ENCODE measurements around the gene CDCA3. TPM values are rescaled to one million over a fixed set of nuclear protein-coding genes. Genes with fewer than 3 reads are reported as not detected.

CDCA3 gene
- total and polyA plus RNA-seq, 2 of the 13 experiments (the other 11 are each of a cell fraction or from before 2014, with no cell fraction given) = 32.7 to 56.5 TPM

DNA sequence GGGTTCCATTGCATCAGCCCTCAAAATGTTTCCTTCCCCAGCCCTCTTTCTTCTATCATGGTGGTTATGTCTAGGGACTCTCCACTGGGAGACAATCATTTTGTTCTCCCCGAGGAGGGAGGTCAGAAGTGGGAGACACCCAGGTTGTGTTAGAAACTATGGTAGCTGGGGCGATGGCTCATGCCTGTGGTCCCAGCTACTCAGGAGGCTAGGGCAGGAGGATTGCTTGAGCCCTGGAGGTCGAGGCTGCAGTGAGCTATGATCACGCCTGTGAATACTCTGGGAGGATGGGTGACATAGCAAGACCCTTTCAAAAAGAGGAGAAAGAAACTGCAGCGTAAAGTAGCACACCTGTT, 40.5 kb upstream of the CDCA3 start (continued):
- TF ChIP-seq SYNCRIP (IDR thresholded peaks at IDR 0.05; ENCODE audit: insufficient read depth, low read depth, low read length) = no peak
- no peak for TF ChIP-seq ZNF563 (CRISPR knock-in tag; IDR thresholded peaks at IDR 0.05)
- TF ChIP-seq ZNF850 (CRISPR knock-in tag; conservative IDR thresholded peaks at IDR 0.05) = no peak
- TF ChIP-seq HIVEP1 (CRISPR knock-in tag; IDR thresholded peaks at IDR 0.05) = 0 out of 2 replicates have a peak, but pooled peaks have one; percentile 20
- no peak for TF ChIP-seq ZNF839 (CRISPR knock-in tag; IDR thresholded peaks at IDR 0.05; ENCODE audit: borderline replicate concordance)
- no peak for TF ChIP-seq ZNF484 (CRISPR knock-in tag; IDR thresholded peaks at IDR 0.05; ENCODE audit: borderline replicate concordance, low read depth)
- TF ChIP-seq, protein P1, sequence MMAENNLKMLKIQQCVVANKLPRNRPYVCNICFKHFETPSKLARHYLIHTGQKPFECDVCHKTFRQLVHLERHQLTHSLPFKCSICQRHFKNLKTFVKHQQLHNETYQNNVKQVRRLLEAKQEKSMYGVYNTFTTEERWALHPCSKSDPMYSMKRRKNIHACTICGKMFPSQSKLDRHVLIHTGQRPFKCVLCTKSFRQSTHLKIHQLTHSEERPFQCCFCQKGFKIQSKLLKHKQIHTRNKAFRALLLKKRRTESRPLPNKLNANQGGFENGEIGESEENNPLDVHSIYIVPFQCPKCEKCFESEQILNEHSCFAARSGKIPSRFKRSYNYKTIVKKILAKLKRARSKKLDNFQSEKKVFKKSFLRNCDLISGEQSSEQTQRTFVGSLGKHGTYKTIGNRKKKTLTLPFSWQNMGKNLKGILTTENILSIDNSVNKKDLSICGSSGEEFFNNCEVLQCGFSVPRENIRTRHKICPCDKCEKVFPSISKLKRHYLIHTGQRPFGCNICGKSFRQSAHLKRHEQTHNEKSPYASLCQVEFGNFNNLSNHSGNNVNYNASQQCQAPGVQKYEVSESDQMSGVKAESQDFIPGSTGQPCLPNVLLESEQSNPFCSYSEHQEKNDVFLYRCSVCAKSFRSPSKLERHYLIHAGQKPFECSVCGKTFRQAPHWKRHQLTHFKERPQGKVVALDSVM (CRISPR knock-in tag; IDR thresholded peaks at IDR 0.05) = peak; percentile 93
- TF ChIP-seq ZNF703 (CRISPR knock-in tag; IDR thresholded peaks at IDR 0.05; ENCODE audit: borderline replicate concordance) = 0 out of 2 replicates have a peak, but pooled peaks have one; percentile 49
- TF ChIP-seq GATAD2A (CRISPR knock-in tag; IDR thresholded peaks at IDR 0.05) = no peak
- no peak for TF ChIP-seq HNF4A (CRISPR knock-in tag; IDR thresholded peaks at IDR 0.05)
- TF ChIP-seq ZNF619 (CRISPR knock-in tag; IDR thresholded peaks at IDR 0.05) = no peak
- no peak for TF ChIP-seq ZNF3 (CRISPR knock-in tag; IDR thresholded peaks at IDR 0.05)
- TF ChIP-seq SNRNP70 (IDR thresholded peaks at IDR 0.05; ENCODE audit: low read depth, low read length) = no peak
- TF ChIP-seq, protein P2, sequence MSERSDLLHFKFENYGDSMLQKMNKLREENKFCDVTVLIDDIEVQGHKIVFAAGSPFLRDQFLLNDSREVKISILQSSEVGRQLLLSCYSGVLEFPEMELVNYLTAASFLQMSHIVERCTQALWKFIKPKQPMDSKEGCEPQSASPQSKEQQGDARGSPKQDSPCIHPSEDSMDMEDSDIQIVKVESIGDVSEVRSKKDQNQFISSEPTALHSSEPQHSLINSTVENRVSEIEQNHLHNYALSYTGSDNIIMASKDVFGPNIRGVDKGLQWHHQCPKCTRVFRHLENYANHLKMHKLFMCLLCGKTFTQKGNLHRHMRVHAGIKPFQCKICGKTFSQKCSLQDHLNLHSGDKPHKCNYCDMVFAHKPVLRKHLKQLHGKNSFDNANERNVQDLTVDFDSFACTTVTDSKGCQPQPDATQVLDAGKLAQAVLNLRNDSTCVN (CRISPR knock-in tag; IDR thresholded peaks at IDR 0.05; ENCODE audit: borderline replicate concordance) = no peak
- no peak for TF ChIP-seq HNRNPUL1 (IDR thresholded peaks at IDR 0.05; ENCODE audit: low read depth, low read length)
- no peak for TF ChIP-seq GTF3A (CRISPR knock-in tag; conservative IDR thresholded peaks at IDR 0.05)
- TF ChIP-seq KDM5A (IDR thresholded peaks at IDR 0.05; ENCODE audit: borderline replicate concordance, low read length) = no peak
- TF ChIP-seq ZNF253 (CRISPR knock-in tag; IDR thresholded peaks at IDR 0.05; ENCODE audit: borderline replicate concordance) = no peak
- TF ChIP-seq RARA (CRISPR knock-in tag; IDR thresholded peaks at IDR 0.05) = no peak
- TF ChIP-seq CHD4 (IDR thresholded peaks at IDR 0.05; ENCODE audit: borderline replicate concordance, low read length) = no peak
- no peak for TF ChIP-seq SMYD3 (CRISPR knock-in tag; IDR thresholded peaks at IDR 0.05)
- no peak for TF ChIP-seq CBX5 (CRISPR knock-in tag; IDR thresholded peaks at IDR 0.05; ENCODE audit: borderline replicate concordance)
- no peak for TF ChIP-seq RXRB (CRISPR knock-in tag; IDR thresholded peaks at IDR 0.05; ENCODE audit: borderline replicate concordance)
- TF ChIP-seq, protein P3, sequence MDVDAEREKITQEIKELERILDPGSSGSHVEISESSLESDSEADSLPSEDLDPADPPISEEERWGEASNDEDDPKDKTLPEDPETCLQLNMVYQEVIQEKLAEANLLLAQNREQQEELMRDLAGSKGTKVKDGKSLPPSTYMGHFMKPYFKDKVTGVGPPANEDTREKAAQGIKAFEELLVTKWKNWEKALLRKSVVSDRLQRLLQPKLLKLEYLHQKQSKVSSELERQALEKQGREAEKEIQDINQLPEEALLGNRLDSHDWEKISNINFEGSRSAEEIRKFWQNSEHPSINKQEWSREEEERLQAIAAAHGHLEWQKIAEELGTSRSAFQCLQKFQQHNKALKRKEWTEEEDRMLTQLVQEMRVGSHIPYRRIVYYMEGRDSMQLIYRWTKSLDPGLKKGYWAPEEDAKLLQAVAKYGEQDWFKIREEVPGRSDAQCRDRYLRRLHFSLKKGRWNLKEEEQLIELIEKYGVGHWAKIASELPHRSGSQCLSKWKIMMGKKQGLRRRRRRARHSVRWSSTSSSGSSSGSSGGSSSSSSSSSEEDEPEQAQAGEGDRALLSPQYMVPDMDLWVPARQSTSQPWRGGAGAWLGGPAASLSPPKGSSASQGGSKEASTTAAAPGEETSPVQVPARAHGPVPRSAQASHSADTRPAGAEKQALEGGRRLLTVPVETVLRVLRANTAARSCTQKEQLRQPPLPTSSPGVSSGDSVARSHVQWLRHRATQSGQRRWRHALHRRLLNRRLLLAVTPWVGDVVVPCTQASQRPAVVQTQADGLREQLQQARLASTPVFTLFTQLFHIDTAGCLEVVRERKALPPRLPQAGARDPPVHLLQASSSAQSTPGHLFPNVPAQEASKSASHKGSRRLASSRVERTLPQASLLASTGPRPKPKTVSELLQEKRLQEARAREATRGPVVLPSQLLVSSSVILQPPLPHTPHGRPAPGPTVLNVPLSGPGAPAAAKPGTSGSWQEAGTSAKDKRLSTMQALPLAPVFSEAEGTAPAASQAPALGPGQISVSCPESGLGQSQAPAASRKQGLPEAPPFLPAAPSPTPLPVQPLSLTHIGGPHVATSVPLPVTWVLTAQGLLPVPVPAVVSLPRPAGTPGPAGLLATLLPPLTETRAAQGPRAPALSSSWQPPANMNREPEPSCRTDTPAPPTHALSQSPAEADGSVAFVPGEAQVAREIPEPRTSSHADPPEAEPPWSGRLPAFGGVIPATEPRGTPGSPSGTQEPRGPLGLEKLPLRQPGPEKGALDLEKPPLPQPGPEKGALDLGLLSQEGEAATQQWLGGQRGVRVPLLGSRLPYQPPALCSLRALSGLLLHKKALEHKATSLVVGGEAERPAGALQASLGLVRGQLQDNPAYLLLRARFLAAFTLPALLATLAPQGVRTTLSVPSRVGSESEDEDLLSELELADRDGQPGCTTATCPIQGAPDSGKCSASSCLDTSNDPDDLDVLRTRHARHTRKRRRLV (CRISPR knock-in tag; IDR thresholded peaks at IDR 0.05) = 0 out of 2 replicates have a peak, but pooled peaks have one; percentile 1
- no peak for TF ChIP-seq XBP1 (CRISPR knock-in tag; IDR thresholded peaks at IDR 0.05)
- TF ChIP-seq ZFP1 (CRISPR knock-in tag; IDR thresholded peaks at IDR 0.05) = no peak

Data from HepG2 (cell line).